Liver (tissue), 9 donors: ENCODE measurements around the gene STX11. TPM values are rescaled to one million over a fixed set of nuclear protein-coding genes. Genes with fewer than 3 reads are reported as not detected.

ENCODE experiments used
- DNase-seq: peaks from one replicate; pipeline ENCODE4 v3.0.0-alpha.2; 2017; ENCODE audit warnings: low spot score
- H3K27ac ChIP-seq, 2 donors: one replicate each; pipeline ENCODE4 v1.7.0; 2013; ENCODE audit warnings: inconsistent platforms in 2 of 2, low read length in 2 of 2, control low read depth in 1 of 2, low read depth in 1 of 2, mild to moderate bottlenecking in 1 of 2
- H3K27me3 ChIP-seq, 4 donors: one replicate each; pipeline versions ENCODE4 v1.6.1 to v1.7.0; 2013; ENCODE audit warnings: low read length in 3 of 4, inconsistent platforms in 1 of 4, mild to moderate bottlenecking in 1 of 4, moderate library complexity in 1 of 4; ENCODE audit not compliant: control insufficient read depth in 4 of 4, insufficient read depth in 4 of 4
- H3K36me3 ChIP-seq, 4 donors: one replicate each; pipeline versions ENCODE4 v1.6.1 to v1.7.0; 2013; ENCODE audit warnings: low read length in 3 of 4, mild to moderate bottlenecking in 3 of 4, low read depth in 1 of 4, moderate library complexity in 1 of 4; ENCODE audit not compliant: control insufficient read depth in 4 of 4, insufficient read depth in 3 of 4
- H3K4me1 ChIP-seq, 4 donors: one replicate each; pipeline versions ENCODE4 v1.6.1 to v1.7.0; 2013; ENCODE audit warnings: low read length in 3 of 4, mild to moderate bottlenecking in 3 of 4, moderate library complexity in 1 of 4; ENCODE audit not compliant: control insufficient read depth in 4 of 4, insufficient read depth in 4 of 4
- H3K4me3 ChIP-seq, 3 donors: one replicate each; pipeline versions ENCODE4 v1.6.1 to v1.7.0; 2013; ENCODE audit warnings: low read length in 3 of 3, control low read depth in 1 of 3, low read depth in 1 of 3, mild to moderate bottlenecking in 1 of 3
- H3K9ac ChIP-seq, 2 donors: one replicate each; pipeline ENCODE4 v1.7.0; 2013; ENCODE audit warnings: low read length in 2 of 2, mild to moderate bottlenecking in 2 of 2, moderate library complexity in 2 of 2, control low read depth in 1 of 2, low read depth in 1 of 2
- H3K9me3 ChIP-seq, 4 donors: one replicate each; pipeline versions ENCODE4 v1.6.1 to v1.7.0; 2013; ENCODE audit warnings: low read length in 3 of 4; ENCODE audit not compliant: control insufficient read depth in 4 of 4
- FOXA1 ChIP-seq: IDR thresholded peaks from 2 replicates; pipeline ENCODE4 v1.6.1; 2016; ENCODE audit warnings: antibody characterized with exemption
- FOXA2 ChIP-seq: IDR thresholded peaks from 2 replicates; pipeline ENCODE4 v1.6.1; 2016; ENCODE audit warnings: antibody characterized with exemption
- GABPA ChIP-seq, 2 donors: IDR thresholded peaks in 1 of 2; conservative IDR thresholded peaks in 1 of 2; 2 replicates each; pipeline ENCODE4 v1.6.1; 2016; ENCODE audit warnings: antibody characterized with exemption in 2 of 2, mild to moderate bottlenecking in 1 of 2, moderate library complexity in 1 of 2
- HNF4A ChIP-seq, 2 donors: conservative IDR thresholded peaks; 2 replicates each; pipeline ENCODE4 v1.6.1; 2016; ENCODE audit warnings: antibody characterized with exemption in 2 of 2, mild to moderate bottlenecking in 2 of 2
- HNF4G ChIP-seq: IDR thresholded peaks from 2 replicates; pipeline ENCODE4 v1.6.1; 2016; ENCODE audit warnings: antibody characterized with exemption
- JUND ChIP-seq, 2 donors: IDR thresholded peaks; 2 replicates each; pipeline ENCODE4 v1.6.1; 2016; ENCODE audit warnings: antibody characterized with exemption in 2 of 2
- NR2F2 ChIP-seq: IDR thresholded peaks from 2 replicates; pipeline ENCODE4 v1.6.1; 2016; ENCODE audit warnings: antibody characterized with exemption
- REST ChIP-seq: IDR thresholded peaks from 2 replicates; pipeline ENCODE4 v1.6.1; 2016; ENCODE audit warnings: antibody characterized with exemption, mild to moderate bottlenecking
- RXRA ChIP-seq, 2 donors: IDR thresholded peaks; 2 replicates each; pipeline ENCODE4 v1.6.1; 2017 to 2018; ENCODE audit warnings: antibody characterized with exemption in 2 of 2, mild to moderate bottlenecking in 1 of 2
- SP1 ChIP-seq: IDR thresholded peaks from 2 replicates; pipeline ENCODE4 v1.6.1; 2018; ENCODE audit warnings: antibody characterized with exemption, mild to moderate bottlenecking
- TAF1 ChIP-seq: conservative IDR thresholded peaks from 2 replicates; pipeline ENCODE4 v1.6.1; 2016; ENCODE audit warnings: antibody characterized with exemption, mild to moderate bottlenecking
- YY1 ChIP-seq: IDR thresholded peaks from 2 replicates; pipeline ENCODE4 v1.6.1; 2016; ENCODE audit warnings: antibody characterized with exemption, mild to moderate bottlenecking
- WGBS: extraction: QIAGEN DNeasy Blood & Tissue Kit; methylation state at CpG from one replicate; pipeline ENCODE4 v1.1.7; 2013; 5-methylcytosine and 5-hydroxymethylcytosine counted together
- polyA plus RNA-seq, 2 donors: library from polyadenylated mRNA; stranded (reverse) in 1 of 2; unstranded in 1 of 2; fragments of 200-250 nt in 1 of 2; fragments of >200 nt in 1 of 2; fragmentation: Nextera tagmentation in 1 of 2; extraction: Ambion mirVana in 1 of 2; gene quantifications; one replicate each; pipeline versions ENCODE4 v1.2.1 to v1.2.3, GENCODE V29; 2013 to 2015
- total RNA-seq, 2 donors: library from RNA; depleted of rRNA; stranded (reverse); fragments of >200 nt; gene quantifications; one replicate each; pipeline ENCODE4 v1.2.3, GENCODE V29; 2014
- TF ChIP-seq, protein P1 (sequence below): fragments of 150-350 bp; IDR thresholded peaks from 2 replicates; pipeline ENCODE4 v1.5.1; 2017; ENCODE audit warnings: improper control_type of control experiment, low read depth, low read length; ENCODE audit not compliant: missing input control
- TF ChIP-seq, protein P2 (sequence below): IDR thresholded peaks from 2 replicates; pipeline ENCODE4 v1.6.1; 2016; ENCODE audit warnings: antibody characterized with exemption
- TF ChIP-seq, protein P3 (sequence below): IDR thresholded peaks from 2 replicates; pipeline ENCODE4 v1.6.1; 2016; ENCODE audit warnings: antibody characterized with exemption
- donor health status: healthy.
- donor health status: healthy.
- donor health status: healthy.
- donor health status: healthy.
- donor health status: healthy.

Gene STX11
- total and polyA plus RNA-seq, 4 donors, result 1.3 to 4.9 (median 3.4) TPM

- Histone ChIP-seq H3K27me3 (no peaks in the 10 kb centered on the region), H3K27ac (no peak overlapping the region), H3K9me3 (no peaks in the 10 kb centered on the region), H3K36me3 (no peaks in the 10 kb centered on the region), H3K9ac (peak overlapping the region in 1 of 2 donors; percentile 27), H3K4me3 (no peak overlapping the region), H3K4me1 (peaks cover 0 to 19% (median 7%) of the 10 kb centered on the region in 4 donors)
- TF ChIP-seq RXRA (IDR thresholded peaks at IDR 0.05) (no peak), JUND (IDR thresholded peaks at IDR 0.05) (no peak), NR2F2 (no peak), SP1 (no peak), GABPA (IDR thresholded peaks at IDR 0.05 in 1 of 2, conservative IDR thresholded peaks at IDR 0.05 in 1 of 2) (no peak), TAF1 (no peak), HNF4A (conservative IDR thresholded peaks at IDR 0.05) (no peak), REST (no peak), HNF4G (no peak), YY1 (no peak), FOXA2 (no peak), FOXA1 (no peak)
- TF ChIP-seq, protein P1, sequence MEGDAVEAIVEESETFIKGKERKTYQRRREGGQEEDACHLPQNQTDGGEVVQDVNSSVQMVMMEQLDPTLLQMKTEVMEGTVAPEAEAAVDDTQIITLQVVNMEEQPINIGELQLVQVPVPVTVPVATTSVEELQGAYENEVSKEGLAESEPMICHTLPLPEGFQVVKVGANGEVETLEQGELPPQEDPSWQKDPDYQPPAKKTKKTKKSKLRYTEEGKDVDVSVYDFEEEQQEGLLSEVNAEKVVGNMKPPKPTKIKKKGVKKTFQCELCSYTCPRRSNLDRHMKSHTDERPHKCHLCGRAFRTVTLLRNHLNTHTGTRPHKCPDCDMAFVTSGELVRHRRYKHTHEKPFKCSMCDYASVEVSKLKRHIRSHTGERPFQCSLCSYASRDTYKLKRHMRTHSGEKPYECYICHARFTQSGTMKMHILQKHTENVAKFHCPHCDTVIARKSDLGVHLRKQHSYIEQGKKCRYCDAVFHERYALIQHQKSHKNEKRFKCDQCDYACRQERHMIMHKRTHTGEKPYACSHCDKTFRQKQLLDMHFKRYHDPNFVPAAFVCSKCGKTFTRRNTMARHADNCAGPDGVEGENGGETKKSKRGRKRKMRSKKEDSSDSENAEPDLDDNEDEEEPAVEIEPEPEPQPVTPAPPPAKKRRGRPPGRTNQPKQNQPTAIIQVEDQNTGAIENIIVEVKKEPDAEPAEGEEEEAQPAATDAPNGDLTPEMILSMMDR, result no peak
- 84% methylated on average over 6 of the region's 6 CpGs for WGBS
- no peak for DNase-seq
Observed at GRCh38 chr6:144152334-144152900, 2.1 kb downstream of the STX11 start.

DNA sequence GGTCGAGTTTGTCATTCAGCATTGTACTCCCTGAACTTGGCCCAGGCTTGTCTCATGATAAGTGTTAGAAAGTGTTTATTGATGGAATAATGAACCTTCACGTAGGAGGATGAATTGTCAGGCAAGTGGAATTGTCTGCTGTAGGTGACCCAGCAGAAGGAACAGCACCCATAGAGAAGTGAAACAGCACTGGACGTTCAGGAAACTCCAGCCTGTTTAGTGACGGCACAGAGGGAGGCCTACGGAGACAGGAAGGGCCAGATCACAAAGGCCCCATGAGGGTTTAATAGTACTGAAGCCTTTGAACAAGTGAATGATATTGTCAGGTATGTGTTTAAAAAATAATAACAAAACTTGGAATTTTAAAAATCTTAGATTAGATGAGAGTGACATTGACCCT lies 2.9 kb downstream of the STX11 start:
- TF ChIP-seq, protein P2, sequence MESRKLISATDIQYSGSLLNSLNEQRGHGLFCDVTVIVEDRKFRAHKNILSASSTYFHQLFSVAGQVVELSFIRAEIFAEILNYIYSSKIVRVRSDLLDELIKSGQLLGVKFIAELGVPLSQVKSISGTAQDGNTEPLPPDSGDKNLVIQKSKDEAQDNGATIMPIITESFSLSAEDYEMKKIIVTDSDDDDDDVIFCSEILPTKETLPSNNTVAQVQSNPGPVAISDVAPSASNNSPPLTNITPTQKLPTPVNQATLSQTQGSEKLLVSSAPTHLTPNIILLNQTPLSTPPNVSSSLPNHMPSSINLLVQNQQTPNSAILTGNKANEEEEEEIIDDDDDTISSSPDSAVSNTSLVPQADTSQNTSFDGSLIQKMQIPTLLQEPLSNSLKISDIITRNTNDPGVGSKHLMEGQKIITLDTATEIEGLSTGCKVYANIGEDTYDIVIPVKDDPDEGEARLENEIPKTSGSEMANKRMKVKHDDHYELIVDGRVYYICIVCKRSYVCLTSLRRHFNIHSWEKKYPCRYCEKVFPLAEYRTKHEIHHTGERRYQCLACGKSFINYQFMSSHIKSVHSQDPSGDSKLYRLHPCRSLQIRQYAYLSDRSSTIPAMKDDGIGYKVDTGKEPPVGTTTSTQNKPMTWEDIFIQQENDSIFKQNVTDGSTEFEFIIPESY, result no peak
- TF ChIP-seq RXRA (IDR thresholded peaks at IDR 0.05) (no peak), REST (no peak), HNF4G (no peak), JUND (IDR thresholded peaks at IDR 0.05) (no peak), FOXA1 (no peak), FOXA2 (no peak)
- TF ChIP-seq, protein P3, sequence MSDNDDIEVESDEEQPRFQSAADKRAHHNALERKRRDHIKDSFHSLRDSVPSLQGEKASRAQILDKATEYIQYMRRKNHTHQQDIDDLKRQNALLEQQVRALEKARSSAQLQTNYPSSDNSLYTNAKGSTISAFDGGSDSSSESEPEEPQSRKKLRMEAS, result no peak
- Histone ChIP-seq H3K36me3 (no peaks in the 10 kb centered on the region), H3K9ac (no peak overlapping the region), H3K4me3 (no peak overlapping the region), H3K27me3 (no peaks in the 10 kb centered on the region), H3K9me3 (no peaks in the 10 kb centered on the region), H3K4me1 (peaks cover 0 to 19% (median 7%) of the 10 kb centered on the region in 4 donors), H3K27ac (no peak overlapping the region)
- DNase-seq, result no peak
- WGBS, result 83% methylated on average over 5 of the region's 5 CpGs
